Colonic mucosa (tissue), 4 donors: ENCODE results near the gene CLEC16A. TPM values are rescaled to one million over a fixed set of nuclear protein-coding genes. Genes with fewer than 3 reads are reported as not detected.

ENCODE experiments used
- DNase-seq: peaks from one replicate; pipeline ENCODE4 v3.0.0-alpha.2; 2020
- H3K27ac ChIP-seq: fragments of 200-600 bp; one replicate; pipeline ENCODE4 v1.8.0; 2021
- H3K27me3 ChIP-seq: fragments of 200-600 bp; one replicate; pipeline ENCODE4 v1.8.0; 2021
- H3K36me3 ChIP-seq: fragments of 200-600 bp; one replicate; pipeline ENCODE4 v1.8.0; 2021
- H3K4me1 ChIP-seq: fragments of 200-600 bp; one replicate; pipeline ENCODE4 v1.8.0; 2021; ENCODE audit warnings: mild to moderate bottlenecking
- H3K4me3 ChIP-seq: fragments of 200-600 bp; one replicate; pipeline ENCODE4 v1.8.0; 2021
- H3K9ac ChIP-seq, 2 donors: one replicate each; pipeline ENCODE4 v1.7.0; 2013; ENCODE audit warnings: control low read depth in 2 of 2, low read depth in 2 of 2, low read length in 2 of 2
- H3K9me3 ChIP-seq: fragments of 200-600 bp; one replicate; pipeline ENCODE4 v1.8.0; 2021
- CTCF ChIP-seq: fragments of 200-600 bp; IDR thresholded peaks from one replicate; pipeline ENCODE4 v1.8.0; 2022; ENCODE audit warnings: antibody characterized with exemption, mild to moderate bottlenecking
- intact Hi-C: fragments of 100-400 bp; cut with DNase I; formaldehyde crosslinking; loops from one replicate; pipeline ENCODE4 v1.14.1; 2022
- total RNA-seq, 2 donors: library from RNA; stranded (reverse); fragmentation: NEBNext Ultra II Directional in 1 of 2; extraction: Animal tissue kit (Norgen Biotek cat#: 25700) in 1 of 2; gene quantifications; one replicate each; pipeline ENCODE4 v1.2.1, GENCODE V29; 2021
- donor health status: healthy.
- donor health status: DM: no; HTN: no; CAD: no.
- donor health status: DM: no; HTN: no; CAD: no.

CLEC16A gene
- total RNA-seq, 2 donors from 2014 or later = 24.9 to 29.6 TPM

GRCh38 chr16:11066261-11066870, 122.0 kb downstream of the CLEC16A start:
- no peaks in the 10 kb centered on the region for H3K27me3 ChIP-seq
- no peak for TF ChIP-seq CTCF
- no peaks in the 10 kb centered on the region for H3K4me1 ChIP-seq
- intact Hi-C loops = no loop called here
- no peak overlapping the region for H3K4me3 ChIP-seq
- no peak overlapping the region for H3K27ac ChIP-seq
- H3K9ac ChIP-seq = no peak overlapping the region
- no peak for DNase-seq
- no peaks in the 10 kb centered on the region for H3K9me3 ChIP-seq
- no peaks in the 10 kb centered on the region for H3K36me3 ChIP-seq

- intact Hi-C loops = no loop called here
- TF ChIP-seq CTCF = no peak
- no peak overlapping the region for H3K9ac ChIP-seq
- no peaks in the 10 kb centered on the region for H3K4me1 ChIP-seq
- H3K9me3 ChIP-seq = no peaks in the 10 kb centered on the region
- H3K4me3 ChIP-seq = no peak overlapping the region
- H3K36me3 ChIP-seq = no peaks in the 10 kb centered on the region
- H3K27ac ChIP-seq = no peak overlapping the region
- DNase-seq = no peak
- no peaks in the 10 kb centered on the region for H3K27me3 ChIP-seq
These were observed 122.9 kb downstream of the CLEC16A start for GRCh38 chr16:11067266-11067665.

- no peaks in the 10 kb centered on the region for H3K36me3 ChIP-seq
These were observed 123.4 kb downstream of the CLEC16A start for GRCh38 chr16:11067697-11068141.

GRCh38 chr16:11071829-11072228, 127.5 kb downstream of the CLEC16A start:
- no peak for TF ChIP-seq CTCF
- intact Hi-C loops = no loop called here
- Histone ChIP-seq H3K9me3 (no peaks in the 10 kb centered on the region), H3K4me3 (no peak overlapping the region), H3K4me1 (no peaks in the 10 kb centered on the region), H3K27me3 (no peaks in the 10 kb centered on the region), H3K9ac (no peak overlapping the region), H3K36me3 (no peaks in the 10 kb centered on the region), H3K27ac (no peak overlapping the region)
- DNase-seq = no peak

More at GRCh38 chr16:11067697-11068141, 123.4 kb downstream of the CLEC16A start:
- Histone ChIP-seq H3K9me3 (no peaks in the 10 kb centered on the region), H3K27ac (no peak overlapping the region), H3K4me3 (no peak overlapping the region), H3K4me1 (no peaks in the 10 kb centered on the region), H3K9ac (no peak overlapping the region), H3K27me3 (no peaks in the 10 kb centered on the region)
- intact Hi-C loops = no loop called here
- TF ChIP-seq CTCF = no peak
- DNase-seq = no peak

GRCh38 chr16:11072420-11073153, 128.2 kb downstream of the CLEC16A start:
- no peaks in the 10 kb centered on the region for H3K27me3 ChIP-seq
- DNase-seq = no peak
- H3K36me3 ChIP-seq = no peaks in the 10 kb centered on the region
- H3K27ac ChIP-seq = no peak overlapping the region
- H3K9me3 ChIP-seq = no peaks in the 10 kb centered on the region
- no peaks in the 10 kb centered on the region for H3K4me1 ChIP-seq
- no peak overlapping the region for H3K4me3 ChIP-seq
- intact Hi-C loops = no loop called here
- no peak for TF ChIP-seq CTCF
- no peak overlapping the region for H3K9ac ChIP-seq
